DOHH2 (cell line): Measurements from ENCODE around the gene CTRB2.

Experiments used
- CTCF ChIP-seq: fragments of 200-600 bp; sonication (generic); IDR thresholded peaks from one replicate; pipeline ENCODE4 v1.5.1; 2014; ENCODE audit warnings: antibody characterized with exemption, mild to moderate bottlenecking, low read depth, low read length; ENCODE audit not compliant: poor library complexity, severe bottlenecking
- EZH2phosphoT487 ChIP-seq: fragments of 200-600 bp; sonication (generic); IDR thresholded peaks from 2 replicates; pipeline ENCODE4 v1.6.1; 2017; ENCODE audit warnings: borderline replicate concordance, mild to moderate bottlenecking, antibody characterized with exemption, low read length, moderate library complexity, mixed read lengths

- TF ChIP-seq CTCF: no peak
- TF ChIP-seq EZH2phosphoT487: no peak
These were observed 28.1 kb upstream of the CTRB2 start for GRCh38 chr16:75234856-75235696.
